Measurements from ENCODE around the gene TMEM79. TPM values are rescaled to one million over a fixed set of nuclear protein-coding genes. Genes with fewer than 3 reads are reported as not detected.
A peak's percentile ranks its signal among the peaks of the same experiment; 100 is the strongest.

Gene TMEM79
- total RNA-seq, 1 experiment from 2014 or later, result 10.7 TPM

DNA sequence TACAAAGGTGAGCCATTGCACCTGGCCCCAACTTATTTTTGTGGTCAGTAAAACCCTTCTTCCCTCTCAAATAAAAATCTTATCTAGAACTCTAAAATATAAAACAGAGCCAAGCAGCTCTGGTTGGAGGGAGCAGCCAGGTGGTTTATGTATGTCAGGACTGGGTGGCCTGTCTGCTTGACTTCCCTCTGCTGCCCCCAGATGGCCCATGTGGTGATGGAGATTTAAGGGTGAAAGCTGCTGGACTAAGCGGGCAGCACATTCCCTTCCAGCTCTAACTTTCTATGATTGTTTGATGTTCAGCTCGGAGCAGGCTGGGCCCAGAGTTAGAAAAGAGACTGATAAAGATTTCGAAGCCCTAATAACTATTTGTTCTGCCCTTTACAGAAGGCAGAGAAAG is 24.3 kb upstream of the TMEM79 start:
- no peak overlapping the region for H3K4me3 Mint-ChIP-seq (ENCODE audit: unreplicated experiment)
- Histone ChIP-seq H3K27me3 (replicated peaks; ENCODE audit: control insufficient read depth, insufficient read depth, low read length) (no peaks in the 10 kb centered on the region), H3K4me1 (no peaks in the 10 kb centered on the region), H3K9me3 (no peaks in the 10 kb centered on the region), H3K4me3 (ENCODE audit: low read depth, low read length) (no peak overlapping the region), H3K36me3 (ENCODE audit: control insufficient read depth, insufficient read depth, low read length) (peaks cover 13% of the 10 kb centered on the region)
- BruUV-seq (replicated peaks), result no TSS peak
- POLR2A ChIA-PET, result no interaction called here
- no peak overlapping the region for H3K27ac Mint-ChIP-seq (ENCODE audit: unreplicated experiment)
- peaks cover 84% of the 10 kb centered on the region for H3K36me3 Mint-ChIP-seq (ENCODE audit: insufficient read depth, unreplicated experiment)
- H3K27me3 Mint-ChIP-seq (ENCODE audit: insufficient read depth, unreplicated experiment), result no peaks in the 10 kb centered on the region
- TF ChIP-seq, protein P1, sequence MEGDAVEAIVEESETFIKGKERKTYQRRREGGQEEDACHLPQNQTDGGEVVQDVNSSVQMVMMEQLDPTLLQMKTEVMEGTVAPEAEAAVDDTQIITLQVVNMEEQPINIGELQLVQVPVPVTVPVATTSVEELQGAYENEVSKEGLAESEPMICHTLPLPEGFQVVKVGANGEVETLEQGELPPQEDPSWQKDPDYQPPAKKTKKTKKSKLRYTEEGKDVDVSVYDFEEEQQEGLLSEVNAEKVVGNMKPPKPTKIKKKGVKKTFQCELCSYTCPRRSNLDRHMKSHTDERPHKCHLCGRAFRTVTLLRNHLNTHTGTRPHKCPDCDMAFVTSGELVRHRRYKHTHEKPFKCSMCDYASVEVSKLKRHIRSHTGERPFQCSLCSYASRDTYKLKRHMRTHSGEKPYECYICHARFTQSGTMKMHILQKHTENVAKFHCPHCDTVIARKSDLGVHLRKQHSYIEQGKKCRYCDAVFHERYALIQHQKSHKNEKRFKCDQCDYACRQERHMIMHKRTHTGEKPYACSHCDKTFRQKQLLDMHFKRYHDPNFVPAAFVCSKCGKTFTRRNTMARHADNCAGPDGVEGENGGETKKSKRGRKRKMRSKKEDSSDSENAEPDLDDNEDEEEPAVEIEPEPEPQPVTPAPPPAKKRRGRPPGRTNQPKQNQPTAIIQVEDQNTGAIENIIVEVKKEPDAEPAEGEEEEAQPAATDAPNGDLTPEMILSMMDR (IDR thresholded peaks at IDR 0.05; ENCODE audit: insufficient read depth in 1 of 2, low read depth in 1 of 2, low read length in 1 of 2, severe bottlenecking in 1 of 2, unreplicated experiment in 1 of 2), result peak in 1 of 2 experiments; percentile 28
- CTCF ChIA-PET, result interaction anchor here (0.5 to 1.4 kb wide), 7 partner anchors 12 to 130 kb away, joined by 3 to 6 read pairs (median 4); no protein-coding TSS in a partner anchor
- DNase-seq, result peak in 1 of 2 experiments; percentile 42
- no peaks in the 10 kb centered on the region for H3K9me3 Mint-ChIP-seq (ENCODE audit: unreplicated experiment)
- intact Hi-C loops (cut with micrococcal nuclease; ENCODE audit: unreplicated experiment), result no loop called here
- H3K4me1 Mint-ChIP-seq (ENCODE audit: low read depth, unreplicated experiment), result no peaks in the 10 kb centered on the region

DNA sequence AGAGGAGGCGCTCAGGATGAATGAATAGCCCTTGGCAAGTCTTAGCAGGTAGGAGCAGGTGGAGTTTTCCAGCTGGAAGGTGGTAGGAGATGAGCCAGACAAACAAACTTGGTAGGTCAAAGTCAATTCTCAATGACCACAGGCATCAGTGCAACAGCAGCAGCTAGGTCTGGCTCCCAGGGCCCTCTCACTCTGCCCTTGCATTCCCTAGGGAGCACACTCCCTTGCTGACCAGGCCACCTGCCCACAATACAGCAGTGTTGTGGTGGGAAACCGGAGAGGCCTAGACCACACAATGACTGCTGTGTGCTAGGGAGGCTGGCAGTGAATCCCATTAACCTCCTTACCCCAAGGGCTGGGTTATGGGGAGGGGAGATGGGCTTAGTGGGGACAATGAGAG is 23.2 kb upstream of the TMEM79 start:
- ChIA-PET CTCF (interaction anchor here (0.6 kb wide), 2 partner anchors 36 to 125 kb away, joined by 3 to 4 read pairs; no protein-coding TSS in a partner anchor), POLR2A (no interaction called here)
- H3K27me3 ChIP-seq (replicated peaks; ENCODE audit: control insufficient read depth, insufficient read depth, low read length), result no peaks in the 10 kb centered on the region
- Mint-ChIP-seq H3K4me3 (ENCODE audit: unreplicated experiment) (no peak overlapping the region), H3K4me1 (ENCODE audit: low read depth, unreplicated experiment) (no peaks in the 10 kb centered on the region), H3K27ac (ENCODE audit: unreplicated experiment) (peak overlapping the region; percentile 43), H3K27me3 (ENCODE audit: insufficient read depth, unreplicated experiment) (no peaks in the 10 kb centered on the region), H3K9me3 (ENCODE audit: unreplicated experiment) (no peaks in the 10 kb centered on the region), H3K36me3 (ENCODE audit: insufficient read depth, unreplicated experiment) (peaks cover 88% of the 10 kb centered on the region)
- BruUV-seq (replicated peaks), result no TSS peak
- H3K4me1 ChIP-seq, result no peaks in the 10 kb centered on the region
- no peak overlapping the region for H3K4me3 ChIP-seq (ENCODE audit: low read depth, low read length)
- no peaks in the 10 kb centered on the region for H3K9me3 ChIP-seq
- TF ChIP-seq, protein P1 (IDR thresholded peaks at IDR 0.05; ENCODE audit: insufficient read depth in 1 of 2, low read depth in 1 of 2, low read length in 1 of 2, severe bottlenecking in 1 of 2, unreplicated experiment in 1 of 2), result no peak
- DNase-seq, result no peak
- intact Hi-C loops (cut with micrococcal nuclease; ENCODE audit: unreplicated experiment), result no loop called here
- H3K36me3 ChIP-seq (ENCODE audit: control insufficient read depth, insufficient read depth, low read length), result peaks cover 15% of the 10 kb centered on the region

DNA sequence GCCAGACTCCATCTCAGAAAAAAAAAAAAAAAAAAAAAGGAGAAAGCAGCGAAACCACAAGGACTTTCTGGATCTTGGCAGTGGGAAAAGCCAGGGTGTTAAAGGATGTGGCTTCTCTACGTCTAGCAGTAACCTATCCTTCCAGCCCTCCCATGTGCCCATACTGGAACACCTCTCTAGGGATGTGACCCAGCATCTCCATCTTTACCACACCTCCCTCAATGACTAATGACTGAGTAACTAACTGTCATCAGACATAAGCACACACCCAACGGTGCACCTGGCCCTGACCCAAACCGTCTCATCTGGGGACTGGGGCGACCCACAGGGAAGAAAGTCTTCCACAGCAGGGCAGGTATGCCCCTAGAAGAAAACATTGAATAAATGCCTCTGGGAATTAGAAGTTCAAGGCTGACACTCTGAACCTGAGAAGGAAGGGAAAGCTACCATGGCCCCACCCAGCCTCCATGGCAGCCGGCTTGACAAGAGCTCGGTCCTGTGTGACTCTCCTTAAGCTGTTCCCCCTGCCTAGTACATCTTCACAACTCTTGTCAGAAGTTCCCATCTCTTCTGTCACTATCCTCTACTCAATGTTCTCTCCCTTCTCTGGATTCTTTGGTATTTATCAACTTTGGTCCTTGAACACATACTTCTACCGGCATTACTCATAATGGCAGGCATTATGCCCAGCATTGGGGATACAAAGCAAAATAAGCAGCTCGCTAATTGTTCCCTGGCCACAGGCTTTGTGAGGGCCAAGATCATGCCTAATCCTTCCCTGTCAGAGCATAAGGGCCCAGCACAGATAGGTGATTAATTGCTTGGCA is 21.5 kb upstream of the TMEM79 start:
- CTCF ChIA-PET, result no interaction called here
- no peaks in the 10 kb centered on the region for H3K9me3 ChIP-seq
- no peaks in the 10 kb centered on the region for H3K27me3 ChIP-seq (replicated peaks; ENCODE audit: control insufficient read depth, insufficient read depth, low read length)
- Mint-ChIP-seq H3K4me3 (ENCODE audit: unreplicated experiment) (no peak overlapping the region), H3K9me3 (ENCODE audit: unreplicated experiment) (no peaks in the 10 kb centered on the region), H3K27me3 (ENCODE audit: insufficient read depth, unreplicated experiment) (no peaks in the 10 kb centered on the region), H3K4me1 (ENCODE audit: low read depth, unreplicated experiment) (no peaks in the 10 kb centered on the region), H3K27ac (ENCODE audit: unreplicated experiment) (no peak overlapping the region), H3K36me3 (ENCODE audit: insufficient read depth, unreplicated experiment) (peaks cover 88% of the 10 kb centered on the region)
- POLR2A ChIA-PET, result no interaction called here
- intact Hi-C loops (cut with micrococcal nuclease; ENCODE audit: unreplicated experiment), result no loop called here
- no TSS peak for BruUV-seq (replicated peaks)
- no peak overlapping the region for H3K4me3 ChIP-seq (ENCODE audit: low read depth, low read length)
- DNase-seq, result no peak
- TF ChIP-seq, protein P1 (IDR thresholded peaks at IDR 0.05; ENCODE audit: insufficient read depth in 1 of 2, low read depth in 1 of 2, low read length in 1 of 2, severe bottlenecking in 1 of 2, unreplicated experiment in 1 of 2), result no peak
- H3K36me3 ChIP-seq (ENCODE audit: control insufficient read depth, insufficient read depth, low read length), result peaks cover 16% of the 10 kb centered on the region
- H3K4me1 ChIP-seq, result no peaks in the 10 kb centered on the region
